ENCODE data around the gene DHRS9.

The DHRS9 gene

GRCh38 chr2:169069341-169069740 is at the start of gene DHRS9:
Gene DHRS9, plus strand, starts transcription at chr2:169069563. Its CDS starts 12,019 bp downstream, at chr2:169081582.
- in situ Hi-C loops (cut with HindIII; ENCODE audit: low pct_ligation_motif_present, low pct_unique_long_range_greater_than_20kb, low sequenced_read_pairs), result no loop called here

GRCh38 chr2:169023161-169023560 is 46.2 kb upstream of the DHRS9 start:
- in situ Hi-C loops (cut with HindIII; ENCODE audit: low pct_ligation_motif_present, low pct_unique_long_range_greater_than_20kb, low sequenced_read_pairs), result no loop called here
- DNase-seq, result no peak

More at GRCh38 chr2:169069341-169069740, at the start of gene DHRS9:
- peak; percentile 66 for DNase-seq

- in situ Hi-C loops (cut with HindIII; ENCODE audit: low pct_ligation_motif_present, low pct_unique_long_range_greater_than_20kb, low sequenced_read_pairs), result no loop called here
- no peak for DNase-seq
Measured at GRCh38 chr2:169026056-169026455, 43.3 kb upstream of the DHRS9 start.

- DNase-seq, result no peak
- in situ Hi-C loops (cut with HindIII; ENCODE audit: low pct_ligation_motif_present, low pct_unique_long_range_greater_than_20kb, low sequenced_read_pairs), result no loop called here
Measured at GRCh38 chr2:169027234-169027633, 42.1 kb upstream of the DHRS9 start.

- in situ Hi-C loops (cut with HindIII; ENCODE audit: low pct_ligation_motif_present, low pct_unique_long_range_greater_than_20kb, low sequenced_read_pairs), result no loop called here
Measured at GRCh38 chr2:169029341-169029740, 40.0 kb upstream of the DHRS9 start.

DNA sequence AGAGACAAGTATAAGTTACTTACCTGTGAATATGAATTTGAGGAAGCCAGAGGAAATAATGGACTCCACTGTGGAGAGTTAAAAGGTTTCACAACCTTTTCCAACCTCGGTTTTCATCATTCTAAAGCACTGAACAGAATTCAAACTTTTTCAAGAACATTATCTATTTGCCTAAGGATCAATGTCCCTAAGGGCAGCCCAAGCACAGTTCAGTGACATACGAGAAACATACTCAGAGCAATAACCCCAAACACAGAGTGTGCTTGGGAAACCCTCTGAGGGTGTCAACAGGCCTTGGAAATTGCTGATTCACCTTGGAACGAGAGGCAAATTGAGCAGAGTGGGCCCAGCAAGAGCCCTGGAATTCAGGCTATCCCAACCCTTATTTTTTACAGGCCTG is 38.2 kb upstream of the DHRS9 start, which contains the start of gene ABCB11:
TSS of gene ABCB11 (minus strand) at position 123 of the 400 bp plus-strand sequence. CDS start 13,199 bp downstream, outside the sequence.
- no peak for DNase-seq
- in situ Hi-C loops (cut with HindIII; ENCODE audit: low pct_ligation_motif_present, low pct_unique_long_range_greater_than_20kb, low sequenced_read_pairs), result no loop called here

More at GRCh38 chr2:169029341-169029740, 40.0 kb upstream of the DHRS9 start:
- no peak for DNase-seq

- in situ Hi-C loops (cut with HindIII; ENCODE audit: low pct_ligation_motif_present, low pct_unique_long_range_greater_than_20kb, low sequenced_read_pairs), result no loop called here
- DNase-seq, result no peak
Measured at GRCh38 chr2:169034256-169034655, 35.1 kb upstream of the DHRS9 start.

DNA sequence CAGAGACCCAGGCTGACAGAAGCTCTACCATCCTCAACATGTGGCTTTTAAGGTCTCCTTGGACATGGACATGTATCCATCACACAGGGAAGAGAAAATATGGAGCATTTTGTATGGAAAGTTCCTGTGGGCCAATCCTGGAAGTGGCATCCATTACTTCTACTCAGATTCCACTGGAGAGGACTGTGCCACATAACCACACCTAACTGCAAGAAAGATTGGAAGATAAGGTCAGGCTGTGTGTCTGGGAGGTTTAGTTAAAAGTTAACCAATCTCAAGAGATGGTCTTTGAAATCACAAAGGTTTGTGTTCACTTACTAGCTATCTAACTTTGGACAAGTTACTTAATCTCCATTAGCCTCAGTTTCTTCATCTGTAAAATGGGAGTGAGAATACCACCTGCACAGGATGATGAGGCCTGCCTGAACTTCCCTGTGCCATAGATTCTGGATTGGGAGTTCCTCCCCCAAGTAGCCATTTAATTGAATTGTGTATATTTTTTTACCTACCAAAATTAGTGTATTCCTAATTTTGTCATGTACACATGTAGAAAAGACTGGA is 34.3 kb upstream of the DHRS9 start:
- in situ Hi-C loops (cut with HindIII; ENCODE audit: low pct_ligation_motif_present, low pct_unique_long_range_greater_than_20kb, low sequenced_read_pairs), result no loop called here
- no peak for DNase-seq

- no peak for DNase-seq
- in situ Hi-C loops (cut with HindIII; ENCODE audit: low pct_ligation_motif_present, low pct_unique_long_range_greater_than_20kb, low sequenced_read_pairs), result no loop called here
Measured at GRCh38 chr2:169035887-169036286, 33.5 kb upstream of the DHRS9 start.

DNA sequence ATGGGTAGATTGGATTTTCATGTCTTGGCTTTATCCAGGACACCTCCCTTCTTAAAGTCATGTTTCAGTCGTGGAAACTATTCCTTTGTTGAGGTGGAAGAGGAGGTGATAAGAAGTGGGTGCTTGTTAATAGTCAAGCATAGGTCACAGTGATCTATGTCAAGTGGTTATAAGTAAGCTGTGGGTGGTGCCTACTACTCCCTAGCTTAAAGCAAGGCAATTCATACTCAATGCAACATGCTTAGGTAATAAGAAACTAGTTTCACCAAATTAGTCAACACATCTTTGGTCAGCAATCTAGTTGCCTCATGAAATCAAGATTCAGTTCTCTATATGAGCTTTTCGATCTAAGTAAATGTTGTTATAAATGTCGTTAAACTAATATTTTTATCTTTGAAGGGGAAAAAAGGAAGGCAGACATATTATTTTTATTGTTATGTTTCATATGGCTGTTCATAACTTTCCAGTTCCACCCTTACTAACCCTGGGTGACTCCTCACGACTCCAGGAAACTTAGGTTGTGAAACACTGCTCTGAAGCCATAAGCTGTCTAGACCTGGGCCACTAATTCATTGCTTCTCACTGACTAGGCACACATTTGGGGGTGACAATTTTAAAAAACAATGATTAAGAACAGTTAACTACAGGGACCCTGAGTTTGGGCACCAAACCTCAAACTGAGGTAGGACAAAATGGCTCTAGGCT is 32.5 kb upstream of the DHRS9 start:
- no peak for DNase-seq
- in situ Hi-C loops (cut with HindIII; ENCODE audit: low pct_ligation_motif_present, low pct_unique_long_range_greater_than_20kb, low sequenced_read_pairs), result no loop called here

GRCh38 chr2:169038338-169038757 is 31.0 kb upstream of the DHRS9 start:
- no peak for DNase-seq
- in situ Hi-C loops (cut with HindIII; ENCODE audit: low pct_ligation_motif_present, low pct_unique_long_range_greater_than_20kb, low sequenced_read_pairs), result no loop called here

DNA sequence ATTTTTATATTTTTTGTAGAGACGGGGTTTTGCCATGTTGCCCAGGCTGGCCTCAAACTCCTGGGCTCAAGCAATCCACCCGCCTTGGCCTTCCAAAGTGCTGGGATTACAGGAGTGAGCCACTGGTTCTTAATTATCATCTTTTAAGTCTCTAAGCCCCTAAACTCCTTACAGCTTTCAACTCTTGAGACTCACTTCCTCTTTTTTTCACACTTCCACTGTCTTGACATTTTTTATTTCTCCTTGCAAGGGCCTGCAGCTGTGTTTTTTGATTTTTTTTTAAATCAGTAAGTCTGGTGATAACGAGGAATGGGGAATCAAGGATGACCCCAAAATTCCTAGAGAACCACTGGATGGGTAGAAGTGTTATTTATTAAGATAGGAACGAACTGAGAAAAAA is 29.7 kb upstream of the DHRS9 start:
- no peak for DNase-seq
- in situ Hi-C loops (cut with HindIII; ENCODE audit: low pct_ligation_motif_present, low pct_unique_long_range_greater_than_20kb, low sequenced_read_pairs), result no loop called here

DNA sequence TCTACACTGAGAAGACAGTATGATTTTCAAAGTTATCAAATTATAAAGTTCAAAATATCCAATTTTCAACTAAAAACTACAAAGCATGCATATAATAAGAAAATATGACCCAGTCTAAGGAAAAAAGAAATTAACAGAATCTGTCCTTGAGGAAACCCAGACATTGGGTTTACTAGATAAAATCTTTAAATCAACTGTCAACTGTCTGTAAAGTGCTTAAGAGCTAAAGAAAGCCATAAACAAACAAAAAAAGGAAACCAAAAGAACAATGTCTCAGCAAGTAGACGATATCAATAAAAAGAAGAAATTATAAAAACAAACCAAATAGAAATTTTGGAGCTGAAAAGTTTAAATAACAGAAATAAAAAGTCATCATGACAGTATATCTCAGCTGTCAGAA is 27.8 kb upstream of the DHRS9 start:
- DNase-seq, result no peak

GRCh38 chr2:169042856-169043255 is 26.5 kb upstream of the DHRS9 start:
- in situ Hi-C loops (cut with HindIII; ENCODE audit: low pct_ligation_motif_present, low pct_unique_long_range_greater_than_20kb, low sequenced_read_pairs), result no loop called here
- no peak for DNase-seq

More for the DNA sequence above, 27.8 kb upstream of the DHRS9 start:
- in situ Hi-C loops (cut with HindIII; ENCODE audit: low pct_ligation_motif_present, low pct_unique_long_range_greater_than_20kb, low sequenced_read_pairs), result no loop called here

DNA sequence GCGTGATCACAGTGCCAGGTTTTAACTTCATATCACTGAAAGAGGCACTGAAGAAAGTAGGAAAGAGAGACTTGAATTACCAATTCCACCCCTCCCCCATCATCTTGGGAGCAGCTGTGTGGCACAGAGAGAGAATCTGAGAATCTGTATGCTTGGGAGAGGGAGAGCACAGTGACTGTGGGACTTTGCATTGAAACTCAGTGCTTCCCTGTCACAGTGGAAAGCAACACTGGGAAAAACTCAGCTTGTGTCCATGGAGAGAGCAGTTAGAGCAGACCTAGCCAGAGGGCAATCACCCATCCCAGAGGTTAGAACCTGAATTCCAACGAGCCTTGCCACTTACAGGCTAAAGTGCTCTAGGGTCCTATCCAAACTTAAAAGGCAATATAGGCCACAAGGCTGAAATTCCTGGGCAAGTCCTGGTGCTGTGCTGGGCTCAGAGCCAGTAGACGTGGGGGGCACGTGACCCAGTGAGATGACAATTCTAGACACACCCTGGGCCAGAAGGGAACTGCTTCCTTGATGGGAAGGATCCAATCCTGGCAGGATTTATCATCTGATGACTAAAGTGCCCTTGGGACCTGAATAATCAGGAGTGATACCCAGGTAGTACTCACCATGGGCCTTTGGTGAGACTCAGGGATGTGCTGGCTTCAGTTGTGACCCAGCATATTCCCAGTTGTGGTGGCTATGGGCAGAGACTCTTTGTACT is 22.8 kb upstream of the DHRS9 start:
- in situ Hi-C loops (cut with HindIII; ENCODE audit: low pct_ligation_motif_present, low pct_unique_long_range_greater_than_20kb, low sequenced_read_pairs), result no loop called here
- DNase-seq, result no peak

- no peak for DNase-seq
- in situ Hi-C loops (cut with HindIII; ENCODE audit: low pct_ligation_motif_present, low pct_unique_long_range_greater_than_20kb, low sequenced_read_pairs), result no loop called here
Measured at GRCh38 chr2:169047256-169048250, 21.8 kb upstream of the DHRS9 start.

DNA sequence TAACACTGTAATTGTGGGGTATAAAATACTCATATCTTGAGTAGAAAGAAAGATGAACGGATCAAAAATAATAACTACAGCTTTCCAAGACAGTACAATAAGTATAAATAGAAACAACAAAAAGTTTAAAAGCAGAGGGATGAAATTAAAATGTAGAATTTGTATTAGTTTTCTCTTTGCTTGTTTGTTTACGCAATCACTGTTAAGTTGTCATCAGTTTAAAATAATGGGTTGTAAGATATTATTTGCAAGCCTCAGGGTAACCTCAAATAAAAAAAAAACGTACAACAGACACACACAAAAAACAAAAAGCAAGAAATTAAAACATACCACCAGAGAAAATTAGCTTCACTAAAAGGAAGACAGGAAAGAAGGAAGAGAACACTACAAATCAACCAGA is 20.2 kb upstream of the DHRS9 start:
- DNase-seq, result no peak
- in situ Hi-C loops (cut with HindIII; ENCODE audit: low pct_ligation_motif_present, low pct_unique_long_range_greater_than_20kb, low sequenced_read_pairs), result no loop called here

- in situ Hi-C loops (cut with HindIII; ENCODE audit: low pct_ligation_motif_present, low pct_unique_long_range_greater_than_20kb, low sequenced_read_pairs), result no loop called here
Measured at GRCh38 chr2:169050476-169051240, 18.7 kb upstream of the DHRS9 start.

More at GRCh38 chr2:169050476-169051240, 18.7 kb upstream of the DHRS9 start:
- no peak for DNase-seq

Measured in ACHN (cell line).